Nephron (organoid): ENCODE results near the gene SELENOM.
A peak's percentile ranks its signal among the peaks of the same experiment; 100 is the strongest.
"Not testable (repeated sequence)": the region's sequence is repeated elsewhere in the genome, so short reads cannot be mapped to it uniquely, and the experiment has no call there.

ENCODE experiments used
- H3K27ac Mint-ChIP-seq, 3 experiments: 2 replicates each; pipeline ENCODE4 v1.8.0; 2020; ENCODE audit warnings: mixed read lengths in 3 of 3, mild to moderate bottlenecking in 2 of 3, moderate library complexity in 1 of 3
- H3K27me3 Mint-ChIP-seq: 2 replicates; pipeline ENCODE4 v1.8.0; 2021; ENCODE audit warnings: low read depth, mild to moderate bottlenecking, moderate library complexity, mixed read lengths
- H3K36me3 Mint-ChIP-seq: 2 replicates; pipeline ENCODE4 v1.8.0; 2020; ENCODE audit warnings: low read depth, mixed read lengths
- H3K4me1 Mint-ChIP-seq: 2 replicates; pipeline ENCODE4 v1.8.0; 2020; ENCODE audit warnings: mixed read lengths
- H3K4me3 Mint-ChIP-seq, 3 experiments: 2 replicates each; pipeline ENCODE4 v1.8.0; 2020; ENCODE audit warnings: mild to moderate bottlenecking in 3 of 3, mixed read lengths in 3 of 3, moderate library complexity in 2 of 3
- H3K9me3 Mint-ChIP-seq: 2 replicates; pipeline ENCODE4 v1.8.0; 2020; ENCODE audit warnings: mixed read lengths
- TF ChIP-seq, protein P1 (sequence below), 3 experiments: fragments of 200-600 bp; sonication (generic); IDR thresholded peaks; one replicate each; pipeline ENCODE4 v1.5.0; 2021; ENCODE audit warnings: antibody characterized with exemption in 3 of 3; ENCODE audit not compliant: unreplicated experiment in 3 of 3

The SELENOM gene

DNA sequence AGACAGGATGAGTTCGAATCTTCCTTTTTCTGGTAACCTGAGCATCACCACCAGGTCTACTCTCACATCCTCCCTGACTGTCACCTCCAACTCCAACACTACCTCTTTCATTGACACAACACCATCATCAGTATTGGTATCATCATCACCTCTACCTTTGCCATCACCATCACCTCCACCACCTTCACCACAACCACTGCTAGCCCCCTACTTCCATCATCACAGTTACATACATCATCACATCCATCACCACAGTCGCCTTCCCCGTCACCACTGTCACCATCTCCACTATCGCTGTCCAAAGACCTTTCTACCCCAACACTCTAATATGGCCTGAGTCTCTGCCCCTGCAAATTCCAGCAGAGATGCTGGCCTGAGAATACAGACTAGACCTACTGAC, 14.0 kb upstream of the SELENOM start:
- Mint-ChIP-seq H3K4me3 (no peak overlapping the region), H3K27ac (peak overlapping the region in 1 of 3 experiments; percentile 5), H3K9me3 (no peaks in the 10 kb centered on the region), H3K4me1 (peaks cover 22% of the 10 kb centered on the region), H3K36me3 (no peaks in the 10 kb centered on the region), H3K27me3 (peaks cover 11% of the 10 kb centered on the region)
- TF ChIP-seq, protein P1, sequence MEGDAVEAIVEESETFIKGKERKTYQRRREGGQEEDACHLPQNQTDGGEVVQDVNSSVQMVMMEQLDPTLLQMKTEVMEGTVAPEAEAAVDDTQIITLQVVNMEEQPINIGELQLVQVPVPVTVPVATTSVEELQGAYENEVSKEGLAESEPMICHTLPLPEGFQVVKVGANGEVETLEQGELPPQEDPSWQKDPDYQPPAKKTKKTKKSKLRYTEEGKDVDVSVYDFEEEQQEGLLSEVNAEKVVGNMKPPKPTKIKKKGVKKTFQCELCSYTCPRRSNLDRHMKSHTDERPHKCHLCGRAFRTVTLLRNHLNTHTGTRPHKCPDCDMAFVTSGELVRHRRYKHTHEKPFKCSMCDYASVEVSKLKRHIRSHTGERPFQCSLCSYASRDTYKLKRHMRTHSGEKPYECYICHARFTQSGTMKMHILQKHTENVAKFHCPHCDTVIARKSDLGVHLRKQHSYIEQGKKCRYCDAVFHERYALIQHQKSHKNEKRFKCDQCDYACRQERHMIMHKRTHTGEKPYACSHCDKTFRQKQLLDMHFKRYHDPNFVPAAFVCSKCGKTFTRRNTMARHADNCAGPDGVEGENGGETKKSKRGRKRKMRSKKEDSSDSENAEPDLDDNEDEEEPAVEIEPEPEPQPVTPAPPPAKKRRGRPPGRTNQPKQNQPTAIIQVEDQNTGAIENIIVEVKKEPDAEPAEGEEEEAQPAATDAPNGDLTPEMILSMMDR (IDR thresholded peaks at IDR 0.05; ENCODE audit: unreplicated experiment in 3 of 3), result no peak

DNA sequence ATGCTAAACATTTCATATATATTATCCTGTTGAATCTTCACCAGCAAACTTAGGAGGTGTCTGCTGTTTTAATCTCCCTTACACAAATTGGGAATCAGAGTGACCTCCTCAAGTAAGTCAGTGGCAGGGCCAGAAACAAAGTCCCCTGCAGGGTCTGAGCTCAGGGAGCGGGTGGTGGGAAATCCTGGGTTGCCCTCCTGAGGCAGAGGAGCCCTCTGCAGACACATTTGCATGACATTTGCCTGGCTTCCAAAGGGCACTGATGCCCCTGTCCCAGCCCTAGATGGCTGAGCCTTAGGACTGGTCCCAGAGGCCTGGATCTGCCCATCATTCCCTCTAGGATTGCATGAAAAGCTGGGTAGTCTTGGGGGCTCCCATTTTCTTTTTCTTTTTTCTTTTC, 13.3 kb upstream of the SELENOM start:
- TF ChIP-seq, protein P1 (IDR thresholded peaks at IDR 0.05; ENCODE audit: unreplicated experiment in 3 of 3), result no peak

DNA sequence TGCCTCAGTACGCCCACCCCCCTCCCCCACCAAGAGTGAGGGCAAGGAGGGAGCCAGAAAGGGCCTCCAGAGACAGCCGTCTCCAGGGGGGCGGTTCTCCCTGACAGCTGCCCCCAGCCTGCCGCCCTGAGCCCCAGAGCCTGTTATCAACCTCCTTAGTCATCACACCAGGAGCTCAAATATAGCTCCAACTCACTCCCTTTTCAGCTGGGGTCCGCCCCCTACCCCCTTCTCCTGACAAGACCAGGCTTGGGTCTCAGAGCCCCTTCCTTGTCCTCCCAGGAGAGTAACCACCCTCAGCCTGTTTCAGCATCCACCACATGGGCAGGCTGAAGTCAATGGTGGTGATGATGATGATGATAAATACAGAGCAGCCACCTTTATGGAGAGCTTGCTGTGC, 12.9 kb upstream of the SELENOM start:
- Mint-ChIP-seq H3K27me3 (peaks cover 11% of the 10 kb centered on the region), H3K4me3 (no peak overlapping the region)

More for the DNA sequence above, 13.3 kb upstream of the SELENOM start:
- H3K36me3 Mint-ChIP-seq, result no peaks in the 10 kb centered on the region
- H3K27me3 Mint-ChIP-seq, result peaks cover 11% of the 10 kb centered on the region
- no peaks in the 10 kb centered on the region for H3K9me3 Mint-ChIP-seq
- no peak overlapping the region for H3K4me3 Mint-ChIP-seq
- H3K27ac Mint-ChIP-seq, result peak overlapping the region in 1 of 3 experiments; percentile 70
- peaks cover 22% of the 10 kb centered on the region for H3K4me1 Mint-ChIP-seq

DNA sequence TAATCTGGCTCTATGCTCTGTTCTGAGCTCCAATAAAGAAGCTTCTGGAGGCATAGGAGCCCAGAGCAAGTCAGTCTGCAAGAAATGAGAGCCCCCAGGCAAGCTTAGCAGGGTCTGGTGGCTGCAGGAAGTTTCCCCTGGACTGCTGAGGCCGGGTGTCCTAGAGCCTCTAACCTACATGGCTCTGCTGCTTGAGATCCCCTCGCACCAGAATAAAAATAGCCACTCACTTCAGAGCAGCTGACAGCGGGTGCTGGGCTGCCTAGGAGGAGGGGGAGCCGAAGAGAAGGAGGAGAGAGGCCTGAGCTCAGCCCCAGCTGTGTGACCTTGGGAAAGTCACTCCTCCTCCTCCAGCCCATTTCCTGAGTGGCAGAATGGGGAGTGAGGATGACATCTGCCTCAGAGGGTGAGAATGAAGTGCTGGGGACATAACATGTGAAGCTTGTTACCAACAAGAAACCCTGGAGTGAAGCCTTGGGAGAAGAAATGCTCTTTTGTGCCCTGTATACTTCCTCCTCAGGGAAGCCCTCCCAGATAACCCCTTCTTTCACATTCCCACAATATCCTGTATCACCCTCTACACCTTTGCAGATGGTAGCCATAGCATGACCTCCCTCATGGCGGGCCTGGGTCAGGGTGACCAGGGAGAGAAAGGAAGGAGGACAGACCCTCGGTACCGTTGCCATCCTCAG, 11.8 kb upstream of the SELENOM start:
- peaks cover 9% of the 10 kb centered on the region for H3K27me3 Mint-ChIP-seq
- peaks cover 22% of the 10 kb centered on the region for H3K4me1 Mint-ChIP-seq
- H3K4me3 Mint-ChIP-seq, result peak overlapping the region in 1 of 3 experiments; percentile 29
- no peaks in the 10 kb centered on the region for H3K36me3 Mint-ChIP-seq
- peak overlapping the region in 1 of 3 experiments; percentile 11 for H3K27ac Mint-ChIP-seq
- TF ChIP-seq, protein P1 (IDR thresholded peaks at IDR 0.05; ENCODE audit: unreplicated experiment in 3 of 3), result no peak
- no peaks in the 10 kb centered on the region for H3K9me3 Mint-ChIP-seq

More for the DNA sequence above, 12.9 kb upstream of the SELENOM start:
- peaks cover 22% of the 10 kb centered on the region for H3K4me1 Mint-ChIP-seq
- no peaks in the 10 kb centered on the region for H3K36me3 Mint-ChIP-seq
- TF ChIP-seq, protein P1 (IDR thresholded peaks at IDR 0.05; ENCODE audit: unreplicated experiment in 3 of 3), result no peak
- no peaks in the 10 kb centered on the region for H3K9me3 Mint-ChIP-seq
- H3K27ac Mint-ChIP-seq, result peak overlapping the region in 1 of 3 experiments; percentile 70

DNA sequence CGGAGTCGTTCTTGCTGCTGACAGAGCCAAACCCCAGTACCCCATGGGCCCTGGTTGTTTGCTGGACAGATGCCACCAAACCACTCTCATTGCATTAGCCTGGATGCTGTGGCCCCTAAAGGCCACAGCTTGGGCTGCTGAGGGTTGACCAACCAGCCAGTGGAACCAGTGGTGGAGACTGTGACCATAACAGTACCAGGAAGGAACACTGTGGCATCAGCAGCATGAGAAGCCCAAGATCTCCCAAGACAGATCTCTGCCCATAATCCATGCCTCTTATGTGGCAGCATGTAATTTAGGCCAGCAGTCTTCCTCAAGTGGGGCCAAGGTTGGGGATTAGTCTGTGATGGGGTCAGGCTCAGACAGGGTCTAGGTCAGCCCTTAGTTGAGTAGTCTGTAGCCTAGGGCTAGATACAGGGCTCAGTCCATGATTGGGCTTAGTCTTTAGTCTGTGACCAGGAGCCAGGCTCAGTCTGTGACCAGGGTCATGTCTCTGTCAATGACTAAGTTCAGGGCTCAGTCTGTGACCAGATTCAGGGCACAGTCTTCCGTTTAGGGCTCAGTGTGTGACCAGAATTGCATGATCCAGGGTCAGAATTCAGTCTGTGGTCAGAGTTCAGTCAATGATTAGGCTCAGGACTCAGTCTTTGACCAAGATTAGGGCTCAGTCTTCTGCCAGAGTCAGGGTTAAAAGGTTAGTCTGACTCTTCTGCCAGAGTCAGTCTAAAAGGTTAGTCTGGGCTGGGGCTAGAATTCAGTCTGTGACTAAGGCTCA, 10.9 kb upstream of the SELENOM start:
- Mint-ChIP-seq H3K9me3 (no peaks in the 10 kb centered on the region), H3K36me3 (no peaks in the 10 kb centered on the region), H3K4me1 (peaks cover 22% of the 10 kb centered on the region), H3K27ac (peak overlapping the region in 1 of 3 experiments; percentile 11), H3K27me3 (peaks cover 4% of the 10 kb centered on the region), H3K4me3 (no peak overlapping the region)
- TF ChIP-seq, protein P1 (IDR thresholded peaks at IDR 0.05; ENCODE audit: unreplicated experiment in 3 of 3), result no peak

DNA sequence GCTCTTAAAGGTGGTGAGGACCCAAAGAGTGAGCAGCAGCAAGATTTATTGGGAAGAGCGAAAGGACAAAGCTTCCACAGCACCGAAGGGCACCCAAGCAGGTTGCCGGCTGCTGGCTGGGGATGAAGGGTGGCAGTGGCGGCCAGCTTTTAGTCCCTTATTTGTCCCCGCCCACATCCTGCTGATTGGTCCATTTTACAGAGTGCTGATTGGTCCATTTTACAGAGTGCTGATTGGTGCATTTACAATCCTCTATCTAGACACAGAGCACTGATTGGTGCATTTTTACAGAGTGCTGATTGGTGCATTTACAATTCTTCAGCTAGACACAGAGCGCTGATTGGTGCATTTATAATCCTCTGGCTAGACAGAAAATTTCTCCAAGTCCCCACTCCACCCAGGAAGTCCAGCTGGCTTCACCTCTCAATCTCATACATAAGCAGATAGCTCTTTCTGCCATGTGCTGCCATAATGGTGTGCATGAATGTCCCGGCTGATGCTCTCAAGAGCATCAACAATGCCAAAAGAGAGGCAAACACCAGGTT, 5.3 kb upstream of the SELENOM start:
- H3K27me3 Mint-ChIP-seq, H3K27ac Mint-ChIP-seq, H3K4me1 Mint-ChIP-seq, H3K36me3 Mint-ChIP-seq, H3K4me3 Mint-ChIP-seq, H3K9me3 Mint-ChIP-seq: not testable (repeated sequence)
